Measurements from ENCODE around the gene DAB2IP.

DNA sequence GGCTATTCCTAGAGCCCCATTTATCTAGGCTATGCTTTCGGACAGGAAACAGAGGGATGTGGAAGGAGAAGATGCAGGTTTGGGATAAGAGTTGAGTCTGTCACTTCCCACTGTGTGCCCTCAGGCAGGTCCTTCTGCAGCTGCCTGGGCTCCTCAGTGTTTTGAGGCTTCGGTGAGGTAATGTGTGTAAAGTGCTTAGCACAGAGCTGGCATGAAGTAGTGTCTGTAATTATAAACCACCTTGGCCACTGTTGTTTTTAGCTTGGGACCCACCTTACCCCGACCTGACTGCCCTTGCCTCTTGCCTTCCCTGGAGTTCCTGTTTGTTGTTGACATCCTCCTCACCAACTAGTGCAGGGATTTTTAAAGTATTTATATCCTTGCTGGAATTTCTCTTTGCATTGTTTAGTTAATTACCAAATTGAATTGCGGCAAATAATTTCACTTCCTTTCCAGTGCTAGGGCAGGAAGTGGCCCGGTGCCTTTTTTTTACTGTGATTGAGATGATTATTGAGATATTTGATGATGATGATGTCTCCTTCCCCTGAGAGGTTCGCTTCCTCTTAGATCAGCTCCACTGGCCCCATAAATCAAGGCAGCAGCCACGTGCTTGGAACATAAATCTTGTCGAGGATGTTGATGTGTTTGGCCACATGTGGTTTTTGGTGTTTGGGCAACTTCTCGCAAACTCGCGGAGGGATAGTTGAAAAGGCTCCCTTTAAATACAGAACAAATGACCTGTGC, 38.3 kb upstream of the DAB2IP start:
- TF ChIP-seq, protein P1, sequence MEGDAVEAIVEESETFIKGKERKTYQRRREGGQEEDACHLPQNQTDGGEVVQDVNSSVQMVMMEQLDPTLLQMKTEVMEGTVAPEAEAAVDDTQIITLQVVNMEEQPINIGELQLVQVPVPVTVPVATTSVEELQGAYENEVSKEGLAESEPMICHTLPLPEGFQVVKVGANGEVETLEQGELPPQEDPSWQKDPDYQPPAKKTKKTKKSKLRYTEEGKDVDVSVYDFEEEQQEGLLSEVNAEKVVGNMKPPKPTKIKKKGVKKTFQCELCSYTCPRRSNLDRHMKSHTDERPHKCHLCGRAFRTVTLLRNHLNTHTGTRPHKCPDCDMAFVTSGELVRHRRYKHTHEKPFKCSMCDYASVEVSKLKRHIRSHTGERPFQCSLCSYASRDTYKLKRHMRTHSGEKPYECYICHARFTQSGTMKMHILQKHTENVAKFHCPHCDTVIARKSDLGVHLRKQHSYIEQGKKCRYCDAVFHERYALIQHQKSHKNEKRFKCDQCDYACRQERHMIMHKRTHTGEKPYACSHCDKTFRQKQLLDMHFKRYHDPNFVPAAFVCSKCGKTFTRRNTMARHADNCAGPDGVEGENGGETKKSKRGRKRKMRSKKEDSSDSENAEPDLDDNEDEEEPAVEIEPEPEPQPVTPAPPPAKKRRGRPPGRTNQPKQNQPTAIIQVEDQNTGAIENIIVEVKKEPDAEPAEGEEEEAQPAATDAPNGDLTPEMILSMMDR (IDR thresholded peaks at IDR 0.05; ENCODE audit: insufficient read depth, low read depth, low read length): no peak
- peak; percentile 41 for TF ChIP-seq EZH2 (IDR thresholded peaks at IDR 0.05; ENCODE audit: insufficient read depth, low read length)
